SHP77 treated with DMSO at 0.1 percent for 48 hours (cell line): ENCODE results near the gene TIMM17B.
"Not testable (repeated sequence)": the region's sequence is repeated elsewhere in the genome, so short reads cannot be mapped to it uniquely, and the experiment has no call there.

Experiments used
- DNase-seq: peaks from one replicate; lab custom pipeline; 2025; lab: John Stamatoyannopoulos, UW

The TIMM17B gene

DNA sequence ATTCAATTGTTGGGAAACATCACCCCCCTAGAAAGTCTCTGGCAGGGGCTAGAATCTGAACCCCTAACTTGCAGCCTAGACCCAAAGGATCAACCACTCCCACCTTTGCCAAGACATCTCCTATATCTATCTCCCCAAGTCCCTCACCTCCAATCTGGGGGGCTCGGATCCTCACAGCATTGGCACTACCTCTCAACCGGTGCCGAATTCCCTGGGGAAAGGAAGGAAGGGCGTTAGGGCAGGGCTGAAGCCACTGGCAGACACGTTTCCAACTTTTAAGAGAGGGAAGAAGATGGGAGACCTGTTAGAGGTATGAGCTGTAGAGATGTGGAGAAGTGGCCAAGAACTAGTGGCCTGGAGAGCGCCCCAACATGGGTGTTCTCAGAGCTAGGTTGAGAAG lies 2.7 kb downstream of the TIMM17B start:
- no peak for DNase-seq

DNA sequence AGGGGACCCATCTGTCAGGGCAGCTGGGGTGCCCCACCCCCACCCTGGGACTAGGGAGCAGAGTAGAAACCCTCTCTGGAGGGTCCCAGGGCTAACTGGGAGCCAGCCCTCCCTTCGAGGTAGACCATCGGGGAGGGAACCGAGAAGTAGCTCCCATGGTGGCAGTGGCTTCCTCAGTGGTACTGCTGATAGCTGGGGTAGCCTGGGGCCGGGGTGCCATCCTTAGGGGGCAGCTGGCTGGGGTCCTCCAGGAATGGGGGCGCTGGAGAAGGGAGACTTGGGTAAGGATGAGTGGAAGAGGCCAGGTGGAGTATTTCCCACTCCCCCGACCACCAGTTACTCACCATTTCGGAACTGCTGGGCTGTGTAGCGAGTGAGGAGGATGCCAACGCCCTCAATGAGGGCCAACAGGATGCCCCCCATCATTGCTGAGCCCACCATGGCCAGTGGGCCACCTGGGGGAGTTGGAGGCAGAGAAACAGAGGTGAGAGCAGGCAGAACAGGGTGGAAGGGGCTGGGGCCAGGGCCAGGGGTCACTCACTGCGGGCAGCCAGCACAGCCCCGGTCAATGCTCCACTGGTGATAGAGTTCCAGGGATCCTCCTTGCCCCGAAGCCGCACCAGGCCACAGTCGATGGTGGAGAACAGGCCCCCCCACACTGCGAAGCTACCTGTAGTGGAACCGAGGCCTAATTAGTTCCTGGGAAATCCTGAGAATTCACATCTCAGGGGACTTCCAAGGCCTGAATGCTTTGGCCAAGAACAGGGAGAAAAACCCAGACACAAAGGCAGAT lies 3.8 kb downstream of the TIMM17B start:
- no peak for DNase-seq

DNA sequence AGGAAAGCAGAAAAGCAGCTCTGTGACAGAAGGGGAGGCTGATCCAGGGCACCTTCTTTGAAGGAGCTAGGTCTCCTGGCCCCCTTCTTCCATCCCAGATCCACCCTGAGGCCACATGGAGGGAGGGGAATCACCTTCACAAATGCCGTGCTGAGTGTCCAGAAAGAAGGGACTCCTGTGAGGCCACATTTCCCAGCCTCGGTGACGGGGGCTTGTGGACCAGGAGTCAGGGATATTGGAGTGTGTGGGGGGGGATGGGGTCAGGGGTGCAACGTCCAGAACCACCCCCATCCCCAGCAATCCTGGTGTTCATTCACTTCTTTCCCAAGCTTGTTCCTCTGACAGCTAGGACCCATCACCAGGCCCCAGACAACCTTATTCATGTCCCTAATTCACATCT lies 4.7 kb downstream of the TIMM17B start:
- no peak for DNase-seq

DNA sequence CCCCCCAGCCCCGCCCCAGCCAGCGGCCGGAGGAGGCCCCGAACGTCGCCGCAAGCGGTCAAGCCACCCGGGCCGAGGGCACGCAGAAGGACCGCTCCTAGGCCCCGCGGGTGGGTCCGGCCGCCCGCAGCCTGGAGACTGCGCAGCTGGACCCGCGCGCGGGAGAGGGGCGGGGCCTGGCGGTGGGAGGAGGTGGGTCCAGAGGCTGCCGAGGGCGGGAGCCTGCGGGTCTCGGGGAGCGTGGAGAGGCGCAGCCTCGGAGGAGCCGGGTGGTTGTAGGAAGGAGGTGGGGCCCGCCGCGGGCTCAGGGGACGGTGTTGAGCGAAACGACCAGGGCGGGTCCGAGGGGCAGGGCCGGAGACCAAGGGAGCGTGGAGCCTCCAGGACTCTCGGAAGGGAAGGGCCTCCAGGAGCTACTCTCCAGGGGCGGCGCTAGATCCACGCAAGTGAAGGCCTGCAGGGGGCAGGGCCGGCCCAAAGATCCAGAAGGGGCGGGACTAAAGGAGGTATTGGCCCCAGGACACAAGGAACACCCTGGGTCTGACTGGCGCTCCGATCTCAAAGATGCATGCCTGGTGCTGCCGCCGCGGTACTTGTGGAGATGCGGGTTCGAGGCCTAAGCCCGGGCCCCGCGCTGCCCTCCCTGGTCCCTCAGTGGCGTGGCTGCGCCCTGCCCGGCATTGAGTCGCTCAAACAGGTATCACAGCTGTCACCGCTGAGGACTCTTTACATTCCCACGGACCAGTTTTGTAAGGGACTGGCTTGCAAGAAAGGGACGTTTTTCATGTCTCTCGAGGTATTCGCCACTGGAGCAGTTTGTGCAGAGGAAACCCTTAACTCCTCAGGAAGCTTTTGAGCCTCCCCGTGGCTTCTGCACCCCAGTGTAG lies 5.9 kb downstream of the TIMM17B start:
- peak; percentile 45 for DNase-seq

DNA sequence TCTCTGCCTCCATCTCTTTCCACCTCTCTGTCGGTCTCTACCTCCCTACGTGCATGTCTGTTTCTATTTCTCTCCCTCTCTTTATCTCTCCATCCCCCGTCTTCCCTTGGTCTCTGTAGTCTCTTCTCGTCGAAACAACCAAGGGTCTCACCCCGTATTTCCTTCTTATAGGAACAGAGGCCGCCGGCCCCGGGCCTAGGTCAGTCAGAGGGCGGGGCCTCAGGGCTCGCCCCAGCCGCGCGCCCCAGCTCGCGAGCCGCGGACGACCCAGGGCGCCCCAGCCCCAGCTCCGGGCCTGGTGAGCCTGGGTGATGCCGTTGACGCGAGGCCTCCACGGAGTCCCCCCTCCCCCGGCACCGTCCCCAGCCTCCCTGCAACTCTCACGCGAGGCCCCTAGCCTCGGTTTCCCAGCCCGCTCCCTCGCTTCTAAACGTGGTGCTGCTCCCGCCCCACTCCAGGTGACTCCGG lies 6.6 kb downstream of the TIMM17B start:
- DNase-seq, result no peak

DNA sequence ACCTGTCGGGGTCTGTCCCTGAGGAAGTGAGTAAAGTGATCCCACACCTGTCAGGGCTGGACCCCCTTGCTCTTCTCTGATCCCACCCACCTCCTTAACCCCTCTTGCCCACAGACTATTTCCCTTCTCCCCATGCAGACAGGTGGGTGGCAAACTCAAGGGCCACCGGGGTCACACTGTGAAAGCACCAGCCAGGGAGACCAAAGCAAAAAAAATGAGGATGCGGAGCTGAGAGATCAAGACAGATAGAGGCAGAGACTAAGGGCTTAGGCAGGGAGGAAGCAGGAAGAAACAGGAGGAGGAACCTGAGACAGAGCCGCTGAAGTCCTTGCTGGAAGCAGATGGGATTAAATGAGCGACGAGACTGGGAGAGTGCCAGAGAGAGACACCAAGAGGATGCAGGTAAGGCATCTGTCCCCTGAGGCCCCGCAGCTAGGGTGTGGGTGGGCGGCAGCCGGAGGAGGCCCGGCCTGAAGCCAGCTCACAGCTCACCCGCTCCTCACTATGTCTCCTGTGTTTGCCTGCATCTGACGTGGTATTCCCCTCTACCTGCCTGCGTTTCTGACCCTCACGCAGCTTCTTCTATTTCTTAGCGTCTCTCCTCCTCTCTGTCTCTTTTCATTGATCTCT lies 7.2 kb downstream of the TIMM17B start:
- DNase-seq, result no peak

DNA sequence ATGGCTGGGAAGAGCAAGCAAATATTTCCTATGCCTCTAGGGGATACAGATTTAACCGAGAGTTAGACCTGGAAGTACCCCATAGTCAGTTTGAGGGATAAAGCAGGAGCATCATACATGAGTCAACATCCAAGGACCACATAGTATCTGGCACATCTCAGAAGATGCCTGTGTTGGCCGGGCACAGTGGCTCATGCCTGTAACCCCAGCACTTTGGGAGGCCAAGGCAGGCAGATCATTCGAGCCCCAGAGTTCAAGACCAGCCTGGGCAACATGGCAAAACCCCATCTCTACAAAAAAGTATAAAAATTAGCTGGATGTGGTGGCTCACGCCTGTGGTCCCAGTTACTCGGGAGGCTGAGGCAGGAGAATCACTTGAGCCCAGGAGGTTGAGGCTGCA lies 11.0 kb downstream of the TIMM17B start:
- not testable (repeated sequence) for DNase-seq

DNA sequence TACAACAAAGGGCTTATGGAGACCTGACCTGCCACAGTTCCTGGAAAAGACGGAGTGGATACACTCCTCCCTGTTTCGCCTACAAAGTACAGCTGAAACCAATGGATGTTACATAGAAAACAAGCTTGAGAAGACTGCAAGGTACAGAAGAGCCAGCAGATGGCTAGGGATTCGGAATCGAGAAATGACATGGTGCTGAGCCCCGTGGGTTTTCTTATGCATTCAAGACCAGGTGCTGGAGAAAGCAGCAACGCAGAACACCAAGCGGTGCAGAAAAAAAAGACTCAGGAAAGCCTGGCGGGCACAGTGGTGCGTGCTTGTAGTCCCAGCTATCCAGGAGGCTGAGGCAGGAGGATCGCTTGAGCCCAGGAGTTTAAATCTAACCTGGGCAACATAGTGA lies 13.8 kb downstream of the TIMM17B start:
- DNase-seq, result no peak

DNA sequence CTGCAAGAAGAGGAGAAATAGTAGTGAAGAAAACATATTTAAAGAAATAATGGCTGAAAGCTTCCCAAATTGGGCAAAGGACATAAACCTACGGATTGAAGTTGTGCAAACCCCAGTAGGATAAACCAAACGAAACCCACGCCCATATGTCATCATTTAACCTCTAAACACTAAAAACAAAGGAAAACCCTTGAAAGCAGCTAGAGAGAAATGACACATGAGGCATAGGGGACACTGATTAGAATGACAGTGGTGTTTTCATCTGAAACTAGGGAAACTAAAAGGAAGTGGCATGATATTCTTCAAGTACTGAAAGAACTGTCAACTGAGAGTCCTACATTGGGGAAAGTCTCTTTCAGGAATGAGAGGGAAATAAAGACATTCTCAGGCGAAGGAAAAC lies 20.6 kb downstream of the TIMM17B start:
- not testable (repeated sequence) for DNase-seq

DNA sequence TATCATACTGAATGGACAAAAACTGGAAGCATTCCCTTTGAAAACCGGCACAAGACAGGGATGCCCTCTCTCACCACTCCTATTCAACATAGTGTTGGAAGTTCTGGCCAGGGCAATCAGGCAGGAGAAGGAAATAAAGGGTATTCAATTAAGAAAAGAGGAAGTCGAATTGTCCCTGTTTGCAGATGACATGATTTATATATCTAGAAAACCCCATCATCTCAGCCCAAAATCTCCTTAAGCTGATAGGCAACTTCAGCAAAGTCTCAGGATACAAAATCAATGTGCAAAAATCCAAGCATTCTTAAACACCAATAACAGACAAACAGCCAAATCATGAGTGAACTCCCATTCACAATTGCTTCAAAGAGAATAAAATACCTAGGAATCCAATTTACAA lies 25.6 kb downstream of the TIMM17B start:
- DNase-seq, result not testable (repeated sequence)

DNA sequence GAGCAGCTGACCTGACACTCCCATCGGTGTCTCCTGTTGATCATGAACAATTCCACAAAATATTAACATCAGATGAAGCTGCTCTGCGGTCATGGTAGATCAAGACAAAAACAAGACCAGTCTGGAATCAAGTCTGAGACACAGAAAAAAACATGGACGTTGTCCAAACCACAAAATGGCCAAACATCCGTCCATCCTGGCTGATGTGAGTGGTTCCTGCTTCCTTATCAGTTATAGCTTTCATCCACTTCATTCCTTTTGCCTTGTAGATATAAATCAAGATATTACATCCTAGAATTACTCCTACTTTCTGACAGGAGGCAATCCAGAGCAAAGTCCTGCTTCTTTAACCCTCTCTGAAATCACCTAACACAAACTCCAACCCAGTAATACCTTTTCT lies 33.4 kb downstream of the TIMM17B start:
- no peak for DNase-seq

DNA sequence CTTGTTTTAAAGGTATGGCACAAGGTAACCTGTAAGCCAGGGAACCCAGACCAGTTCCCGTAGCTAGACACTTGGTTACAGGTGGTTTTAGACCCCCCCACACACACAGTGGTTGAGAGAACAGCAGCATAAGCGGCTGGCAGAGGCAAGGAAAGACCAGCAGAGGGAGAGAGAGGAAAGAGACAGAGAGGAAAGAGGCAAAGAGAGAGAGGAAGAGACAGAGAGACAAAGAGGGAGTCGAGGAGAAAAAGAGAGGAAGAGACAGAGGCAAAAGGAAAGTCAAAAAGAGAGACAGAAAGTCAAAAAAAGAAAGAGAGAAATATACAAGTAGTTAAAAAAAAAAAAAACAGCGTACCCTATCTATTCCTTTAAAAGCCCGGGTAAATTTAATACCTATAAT lies 42.7 kb downstream of the TIMM17B start:
- no peak for DNase-seq

DNA sequence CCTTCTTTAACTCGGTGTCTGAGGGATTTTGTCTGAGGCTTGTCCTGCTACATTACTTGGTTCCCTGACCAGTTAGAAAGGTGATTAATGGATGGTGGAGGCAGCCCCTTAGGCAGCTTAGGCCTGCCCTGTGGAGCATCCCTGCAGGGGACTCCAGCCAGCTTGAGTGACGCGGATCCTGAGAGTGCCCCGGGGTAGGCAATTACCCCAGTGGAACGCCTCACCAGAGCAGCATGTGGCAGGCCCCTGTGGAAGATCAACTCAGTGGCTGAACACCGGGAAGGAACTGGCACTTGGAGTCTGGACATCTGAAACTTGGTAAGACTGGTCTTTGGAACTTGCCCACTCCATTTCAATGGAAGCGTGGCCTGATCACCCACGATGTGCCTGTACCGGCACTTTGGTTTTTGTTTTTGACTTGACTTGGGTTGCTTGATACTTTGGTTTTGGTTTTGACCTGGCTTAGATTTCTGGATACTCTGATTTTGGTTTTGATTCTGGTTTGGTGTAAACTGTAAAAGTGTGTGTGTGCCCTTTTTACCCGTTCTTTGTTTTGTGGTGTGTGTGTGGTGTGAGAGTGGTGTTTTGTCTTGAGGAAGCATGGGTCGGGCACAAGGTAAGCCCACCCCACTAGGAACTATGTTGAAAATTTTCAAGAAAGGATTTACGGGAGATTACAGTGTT lies 43.3 kb downstream of the TIMM17B start:
- not testable (repeated sequence) for DNase-seq

DNA sequence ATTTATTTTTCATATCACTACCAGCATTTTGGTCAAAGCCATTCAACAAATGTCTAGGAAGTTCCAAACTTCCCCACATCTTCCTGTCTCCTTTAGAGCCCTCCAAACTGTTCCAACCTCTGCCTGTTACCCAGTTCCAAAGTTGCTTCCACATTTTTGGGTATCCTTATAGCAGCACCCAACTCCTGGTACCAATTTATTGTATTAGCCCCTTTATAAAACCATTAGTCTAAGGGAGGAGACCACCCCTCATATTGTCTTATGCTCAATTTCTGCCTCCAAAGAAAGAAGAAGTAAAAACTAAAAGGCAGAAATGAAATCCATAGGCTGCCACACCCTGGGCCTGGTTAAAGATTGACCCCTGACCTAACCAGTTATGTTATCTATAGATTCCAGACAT lies 44.1 kb downstream of the TIMM17B start:
- not testable (repeated sequence) for DNase-seq

DNA sequence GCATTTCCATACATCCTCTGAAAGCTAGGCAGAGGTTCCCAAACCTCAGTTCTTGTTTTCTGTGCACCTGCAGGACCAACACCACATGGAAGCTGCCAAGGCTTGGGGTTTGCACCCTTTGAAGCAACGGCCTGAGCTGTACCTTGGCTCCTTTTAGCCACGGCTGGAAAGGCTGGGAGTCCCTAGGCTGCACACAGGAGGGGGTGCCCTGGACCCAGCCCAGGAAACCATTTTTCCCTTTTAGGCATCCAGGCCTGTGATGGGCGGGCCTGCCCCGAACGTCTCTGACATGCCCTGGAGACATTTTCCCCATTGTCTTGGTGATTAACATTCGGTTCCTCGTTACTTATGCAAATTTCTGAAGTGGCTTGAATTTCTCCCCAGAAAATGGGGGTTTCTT lies 44.7 kb downstream of the TIMM17B start:
- no peak for DNase-seq

DNA sequence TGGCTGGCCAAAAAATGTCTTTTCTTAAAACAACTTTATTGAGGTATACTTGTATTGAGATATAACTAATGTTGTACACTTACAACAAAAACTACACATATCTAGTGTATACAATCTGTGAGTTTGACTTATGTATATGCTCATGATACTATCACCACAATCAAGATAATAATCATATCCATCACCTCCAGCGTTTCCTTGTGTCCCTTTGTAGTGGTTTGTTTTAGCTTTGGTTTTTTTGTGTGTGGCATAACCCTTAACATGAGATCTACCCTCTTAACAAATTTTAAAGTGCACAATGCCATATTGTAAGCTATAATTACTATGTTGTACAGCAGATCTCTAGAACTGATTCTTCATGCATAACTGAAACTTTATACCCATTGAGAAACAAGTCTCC lies 48.7 kb downstream of the TIMM17B start:
- no peak for DNase-seq
